K562 (cell line): ENCODE data around the gene OR11A1. TPM values are rescaled to one million over a fixed set of nuclear protein-coding genes. Genes with fewer than 3 reads are reported as not detected.

Source experiments
- ATAC-seq: fragments of 200-7000 bp; cut with Tn5 transposase; 3 replicates; pipeline ENCODE4 v1.9.1; 2020; ENCODE audit warnings: moderate library complexity
- BruUV-seq: library from RNA; stranded (reverse); fragments of 400-500 nt; replicated peaks from 2 replicates; lab custom pipeline; 2021; lab: Mats Ljungman, UMichigan
- CTCF ChIA-PET: fragments of 300-600 bp; formaldehyde crosslinking; extraction: SDS; loops from one replicate; lab custom pipeline; 2021; ENCODE audit warnings: low intra/inter-chr PET ratio; lab: Yijun Ruan, JAX
- POLR2A ChIA-PET: fragments of 300-600, 350-650 bp; sonication (Branson Sonifier 250); formaldehyde crosslinking; extraction: SDS; loops from one replicate; lab custom pipeline; 2021; ENCODE audit warnings: antibody characterized with exemption, inconsistent platforms; lab: Yijun Ruan, JAX
- DNase-seq, 4 experiments: peaks; one replicate each; pipeline versions ENCODE4 v3.0.0 to v3.0.0-alpha.2; 2011 to 2018; ENCODE audit warnings: low spot score in 3 of 4, mixed read lengths in 3 of 4; ENCODE audit errors: extremely low read depth in 1 of 4
- FAIRE-seq: peaks from 2 replicates; lab custom pipeline; 2011; peaks lifted over from hg19 to GRCh38; lab: Jason Lieb, UNC
- H2AFZ ChIP-seq: 2 replicates; pipeline ENCODE4 v1.6.0; 2011; ENCODE audit warnings: low read depth, low read length, control low read depth, inconsistent platforms
- H3K27ac ChIP-seq: fragments of 200-600 bp; 3 replicates; pipeline ENCODE4 v1.8.0; 2011; ENCODE audit warnings: low read depth, mild to moderate bottlenecking, control low read depth, inconsistent platforms, low read length, moderate library complexity, mixed read lengths; ENCODE audit errors: extremely low read depth
- H3K27me3 ChIP-seq, 2 experiments: fragments of 300-600 bp in 1 of 2; 2 replicates in 1 of 2; 3 replicates in 1 of 2; pipeline versions ENCODE4 v1.6.0 to v1.8.0; 2011; ENCODE audit warnings: inconsistent platforms in 2 of 2, low read length in 2 of 2, mild to moderate bottlenecking in 1 of 2, mixed read lengths in 1 of 2, moderate library complexity in 1 of 2; ENCODE audit not compliant: control insufficient read depth in 2 of 2, insufficient read depth in 2 of 2
- H3K36me3 ChIP-seq: fragments of 300-600 bp; 3 replicates; pipeline ENCODE4 v1.8.0; 2011; ENCODE audit warnings: mild to moderate bottlenecking, low read length, inconsistent platforms; ENCODE audit not compliant: control insufficient read depth, insufficient read depth
- H3K4me1 ChIP-seq, 2 experiments: fragments of 200-600 bp in 1 of 2; replicated peaks in 1 of 2; 2 replicates in 1 of 2; 3 replicates in 1 of 2; pipeline versions ENCODE4 v1.5.1 to v1.8.0; 2011; ENCODE audit warnings: inconsistent platforms in 2 of 2, low read length in 2 of 2, mild to moderate bottlenecking in 1 of 2, mixed read lengths in 1 of 2, moderate library complexity in 1 of 2; ENCODE audit not compliant: control insufficient read depth in 2 of 2, insufficient read depth in 2 of 2
- H3K4me2 ChIP-seq: 2 replicates; pipeline ENCODE4 v1.6.1; 2011; ENCODE audit warnings: low read length, control low read depth, inconsistent platforms, mixed read lengths; ENCODE audit not compliant: insufficient read depth
- H3K4me3 ChIP-seq: fragments of 200-600 bp; sonication (generic), shearing (Covaris generic); 2 replicates; pipeline ENCODE4 v1.5.1; 2016; ENCODE audit warnings: control low read depth, inconsistent platforms
- H3K79me2 ChIP-seq: fragments of 200-600 bp; 3 replicates; pipeline ENCODE4 v1.8.0; 2011; ENCODE audit warnings: low read length, inconsistent platforms; ENCODE audit not compliant: control insufficient read depth, insufficient read depth
- H3K9ac ChIP-seq, 2 experiments: 2 replicates each; pipeline versions ENCODE4 v1.6.0 to v1.6.1; 2011; ENCODE audit warnings: low read depth in 2 of 2, low read length in 2 of 2, control low read depth in 1 of 2, inconsistent platforms in 1 of 2, mild to moderate bottlenecking in 1 of 2, mixed read lengths in 1 of 2; ENCODE audit not compliant: insufficient read depth in 1 of 2
- H3K9me1 ChIP-seq: one replicate; pipeline ENCODE4 v1.6.0; 2011; ENCODE audit warnings: inconsistent platforms, mild to moderate bottlenecking, low read length, moderate library complexity; ENCODE audit not compliant: control insufficient read depth, insufficient read depth
- H3K9me3 ChIP-seq: replicated peaks from 2 replicates; pipeline ENCODE4 v1.5.1; 2011; ENCODE audit warnings: low read depth, low read length, inconsistent platforms; ENCODE audit not compliant: control insufficient read depth, insufficient read depth
- H4K20me1 ChIP-seq: replicated peaks from 2 replicates; pipeline ENCODE4 v1.6.1; 2011; ENCODE audit warnings: low read length, inconsistent platforms, mixed read lengths; ENCODE audit not compliant: control insufficient read depth, insufficient read depth
- BCOR ChIP-seq: fragments of 450-650 bp; IDR thresholded peaks from 2 replicates; pipeline ENCODE4 v1.6.1; 2016
- FOSL1 ChIP-seq: fragments of 200-800 bp; sonication (Bioruptor generic); conservative IDR thresholded peaks from 2 replicates; pipeline ENCODE4 v1.6.1; 2016; ENCODE audit warnings: missing genetic modification characterization, missing compliant biosample characterization
- GATAD2B ChIP-seq: fragments of 450-650 bp; IDR thresholded peaks from 2 replicates; pipeline ENCODE4 v1.6.1; 2017; ENCODE audit warnings: mild to moderate bottlenecking, borderline replicate concordance
- HMG20B ChIP-seq: fragments of 250-450 bp; sonication (Bioruptor Pico); IDR thresholded peaks from 2 replicates; pipeline ENCODE4 v1.5.0; 2021; ENCODE audit warnings: mild to moderate bottlenecking
- RBM25 ChIP-seq: fragments of 200-400 bp; formaldehyde crosslinking; IDR thresholded peaks from 2 replicates; pipeline ENCODE4 v1.6.1; 2018; ENCODE audit warnings: low read length, low read depth, moderate library complexity; ENCODE audit not compliant: severe bottlenecking
- TEAD1 ChIP-seq, 2 experiments: fragments of 450-650 bp in 1 of 2; sonication (generic) in 1 of 2; formaldehyde crosslinking; IDR thresholded peaks; 2 replicates each; pipeline versions ENCODE4 v1.4.0 to v1.8.0; 2020 to 2022; ENCODE audit warnings: mild to moderate bottlenecking in 2 of 2, missing genetic modification reagents in 1 of 2
- ZNF146 ChIP-seq: IDR thresholded peaks from one replicate; pipeline ENCODE4 v1.6.1; 2018; ENCODE audit warnings: missing compliant biosample characterization; ENCODE audit not compliant: unreplicated experiment
- WGBS: fragments of 100-300 bp; shearing (Covaris generic); methylation state at CpG from one replicate; pipeline ENCODE4 v1.1.6; 2016; ENCODE audit warnings: low coverage, mixed read lengths; ENCODE audit not compliant: insufficient coverage; ENCODE audit errors: missing lambda C conversion rate; 5-methylcytosine and 5-hydroxymethylcytosine counted together
- in situ Hi-C: fragments of 300-500 bp; cut with MboI; formaldehyde crosslinking; loops from 4 replicates; pipeline ENCODE4 v1.15.0; 2018; ENCODE audit warnings: inconsistent platforms, mixed read lengths
- intact Hi-C: fragments of 100-400 bp; cut with micrococcal nuclease; formaldehyde crosslinking; loops from 2 replicates; pipeline ENCODE4 v1.14.2; 2022
- polyA plus RNA-seq, 8 experiments: library from polyadenylated mRNA; depleted of rRNA in 4 of 8; stranded (reverse) in 5 of 8; unstranded in 3 of 8; fragments of >200 nt; fragmentation: Nextera tagmentation in 2 of 8; fragmentation: Illumina TruSeq in 1 of 8; extraction: Ambion mirVana in 2 of 8; extraction: Trizol in 1 of 8; gene quantifications; 2 replicates each; pipeline versions ENCODE4 v1.2.1 to v1.2.3, GENCODE V29; 2011 to 2014; ENCODE audit warnings: inconsistent platforms in 1 of 8, missing spikeins in 1 of 8
- total RNA-seq, 7 experiments: library from RNA; depleted of rRNA in 6 of 7; stranded (reverse); fragments of >200 nt in 6 of 7; fragmentation: Illumina TruSeq in 2 of 7; extraction: Trizol in 2 of 7; gene quantifications; 2 replicates each; pipeline versions ENCODE4 v1.2.1 to v1.2.3, GENCODE V29; 2011 to 2021; ENCODE audit warnings: low replicate concordance in 1 of 7

The OR11A1 gene
- total and polyA plus RNA-seq, 9 of the 15 experiments (the other 6 are each of a cell fraction or from before 2014, with no cell fraction given), result not detected

GRCh38 chr6:29451471-29452193 is 5.2 kb downstream of the OR11A1 start:
- H3K27ac ChIP-seq, result no peak overlapping the region
- H3K79me2 ChIP-seq, result no peaks in the 10 kb centered on the region
- no peaks in the 10 kb centered on the region for H3K9me3 ChIP-seq
- H3K27me3 ChIP-seq, result no peaks in the 10 kb centered on the region
- BruUV-seq, result no TSS peak
- CTCF ChIA-PET, result no interaction called here
- TF ChIP-seq ZNF146 (CRISPR knock-in tag), result peak; percentile 98
- TF ChIP-seq FOSL1 (tag), result peak; percentile 58
- no peak for TF ChIP-seq HMG20B (CRISPR knock-in tag)
- TF ChIP-seq TEAD1 (CRISPR knock-in tag; IDR thresholded peaks at IDR 0.05), result peak in 1 of 2 experiments; percentile 41; a peak in 1 of 4 replicates
- no peak for TF ChIP-seq GATAD2B
- TF ChIP-seq BCOR, result 0 out of 2 replicates have a peak, but pooled peaks have one; percentile 20
- TF ChIP-seq RBM25, result peak; percentile 78
- H3K9me1 ChIP-seq, result no peaks in the 10 kb centered on the region
- intact Hi-C loops, result no loop called here
- H4K20me1 ChIP-seq, result no peaks in the 10 kb centered on the region
- H3K9ac ChIP-seq, result no peak overlapping the region
- in situ Hi-C loops, result no loop called here
- 1% methylated on average over 3 of the region's 3 CpGs for WGBS
- no peak overlapping the region for H3K4me3 ChIP-seq
- H3K4me1 ChIP-seq, result no peaks in the 10 kb centered on the region
- H3K36me3 ChIP-seq, result no peaks in the 10 kb centered on the region
- FAIRE-seq (no peak), DNase-seq (no peak), ATAC-seq (no peak)
- POLR2A ChIA-PET, result no interaction called here
- H3K4me2 ChIP-seq, result no peak overlapping the region
- H2AFZ ChIP-seq, result no peak overlapping the region
